GM15510 (cell line): ENCODE data around the gene MYO15B.

Experiments used
- POLR2A ChIP-seq: IDR thresholded peaks from 3 replicates; pipeline ENCODE4 v1.6.1; 2011; ENCODE audit warnings: borderline replicate concordance; ENCODE audit not compliant: insufficient read length; ENCODE audit errors: extremely low read depth

Gene MYO15B

GRCh38 chr17:75568412-75569255, 19.0 kb upstream of the MYO15B start:
- TF ChIP-seq POLR2A = no peak

DNA sequence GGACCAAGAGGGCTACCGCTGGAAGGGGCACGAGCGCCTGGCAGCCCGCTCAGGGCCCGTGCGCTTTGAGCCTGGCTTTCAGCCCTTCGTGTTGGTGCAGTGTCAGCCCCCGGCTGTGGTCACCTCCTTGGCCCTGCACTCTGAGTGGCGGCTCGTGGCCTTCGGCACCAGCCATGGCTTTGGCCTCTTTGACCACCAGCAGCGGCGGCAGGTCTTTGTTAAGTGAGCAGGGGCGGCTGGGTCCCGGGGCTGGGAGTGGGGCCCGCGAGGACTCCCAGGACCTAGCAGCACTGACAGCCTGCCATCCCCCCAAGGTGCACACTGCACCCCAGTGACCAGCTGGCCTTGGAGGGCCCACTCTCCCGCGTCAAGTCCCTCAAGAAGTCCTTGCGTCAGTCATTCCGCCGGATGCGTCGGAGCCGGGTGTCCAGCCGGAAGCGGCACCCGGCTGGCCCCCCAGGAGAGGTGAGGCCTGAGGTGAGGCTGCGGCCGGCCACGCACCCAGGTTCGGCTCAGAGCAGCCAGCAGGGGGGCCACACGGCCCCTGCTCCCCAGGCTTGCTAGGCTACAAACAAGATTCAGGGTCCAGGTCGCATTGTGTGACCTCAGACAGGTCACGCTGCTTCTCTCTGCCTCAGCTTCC, 17.4 kb upstream of the MYO15B start:
- TF ChIP-seq POLR2A = no peak

DNA sequence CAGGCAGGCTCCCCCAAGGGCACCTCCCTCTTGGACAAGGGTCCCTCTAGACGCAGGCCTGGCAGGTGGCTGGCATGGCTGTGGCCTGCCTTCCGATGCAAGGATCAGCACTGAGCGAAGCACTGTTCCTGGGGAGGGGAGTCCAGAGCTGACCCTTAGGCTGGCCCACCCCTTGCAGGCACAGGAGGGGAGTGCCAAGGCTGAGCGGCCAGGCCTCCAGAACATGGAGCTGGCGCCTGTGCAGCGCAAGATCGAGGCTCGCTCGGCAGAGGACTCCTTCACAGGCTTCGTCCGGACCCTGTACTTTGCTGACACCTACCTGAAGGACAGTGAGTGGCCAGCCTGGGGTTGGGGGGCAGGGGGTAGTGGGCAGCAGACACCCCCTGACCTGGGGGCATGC, 16.8 kb upstream of the MYO15B start:
- no peak for TF ChIP-seq POLR2A

- no peak for TF ChIP-seq POLR2A
Observed at GRCh38 chr17:75571197-75571884, 16.3 kb upstream of the MYO15B start.

- no peak for TF ChIP-seq POLR2A
Observed at GRCh38 chr17:75571885-75572215, 15.8 kb upstream of the MYO15B start.

DNA sequence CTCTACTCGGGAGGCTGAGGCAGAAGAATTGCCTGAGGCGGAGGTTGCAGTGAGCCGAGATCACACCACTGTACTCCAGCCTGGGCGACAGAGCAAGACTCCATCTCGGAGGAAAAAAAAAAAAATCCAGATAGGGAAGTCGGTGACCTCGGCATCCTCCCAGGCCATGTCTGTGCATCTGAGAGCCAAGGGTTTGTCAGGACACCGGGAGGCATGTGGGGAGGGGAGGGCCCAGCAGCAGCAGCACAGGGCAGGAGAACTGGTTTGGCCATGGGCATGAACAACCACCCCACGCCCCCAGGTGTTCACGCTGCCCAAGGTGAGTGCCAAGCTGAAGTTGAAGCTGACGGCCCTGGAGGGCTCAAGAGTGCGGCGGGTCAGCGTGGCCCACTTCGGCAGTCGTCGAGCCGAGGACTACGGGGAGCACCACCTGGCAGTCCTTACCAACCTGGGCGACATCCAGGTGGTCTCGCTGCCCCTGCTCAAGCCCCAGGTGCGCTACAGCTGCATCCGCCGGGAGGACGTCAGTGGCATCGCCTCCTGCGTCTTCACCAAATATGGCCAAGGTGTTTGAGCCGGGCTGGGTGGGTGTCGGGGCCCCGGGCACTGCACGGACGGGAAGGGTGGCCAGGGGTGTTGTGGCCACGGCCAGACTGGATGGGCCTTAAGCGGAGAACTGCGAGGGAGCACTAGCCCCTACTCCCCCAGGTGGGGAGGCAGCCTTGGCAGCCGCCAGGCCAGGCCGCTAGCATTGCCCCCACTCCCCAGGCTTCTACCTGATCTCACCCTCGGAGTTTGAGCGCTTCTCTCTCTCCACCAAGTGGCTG, 14.7 kb upstream of the MYO15B start:
- TF ChIP-seq POLR2A = no peak

DNA sequence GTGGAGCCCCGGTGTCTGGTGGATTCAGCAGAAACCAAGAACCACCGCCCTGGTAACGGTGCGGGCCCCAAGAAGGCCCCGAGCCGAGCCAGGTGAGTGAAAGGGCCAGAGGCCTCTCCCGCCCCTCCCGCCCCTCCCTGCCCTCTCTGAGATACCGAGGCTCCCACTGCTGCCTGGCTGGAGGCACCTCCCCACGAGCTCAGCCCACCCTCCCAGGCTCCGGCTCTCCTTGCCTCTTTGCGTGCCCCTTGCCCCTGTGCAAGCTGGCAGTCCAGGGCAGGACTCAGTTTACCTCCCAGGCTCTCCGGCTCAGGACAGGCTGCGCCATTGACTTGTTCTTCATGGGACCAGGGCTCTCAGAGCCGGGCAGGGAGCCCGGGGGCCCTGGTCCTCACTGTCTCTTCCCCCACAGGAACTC, 14.1 kb upstream of the MYO15B start:
- TF ChIP-seq POLR2A = no peak

- no peak for TF ChIP-seq POLR2A
Observed at GRCh38 chr17:75573994-75574393, 13.6 kb upstream of the MYO15B start.

- TF ChIP-seq POLR2A = no peak
Observed at GRCh38 chr17:75574404-75575036, 13.1 kb upstream of the MYO15B start.

GRCh38 chr17:75575197-75575596, 12.4 kb upstream of the MYO15B start:
- no peak for TF ChIP-seq POLR2A

GRCh38 chr17:75575728-75576127, 11.9 kb upstream of the MYO15B start:
- TF ChIP-seq POLR2A = no peak

GRCh38 chr17:75576661-75577060, 10.9 kb upstream of the MYO15B start:
- TF ChIP-seq POLR2A = no peak

DNA sequence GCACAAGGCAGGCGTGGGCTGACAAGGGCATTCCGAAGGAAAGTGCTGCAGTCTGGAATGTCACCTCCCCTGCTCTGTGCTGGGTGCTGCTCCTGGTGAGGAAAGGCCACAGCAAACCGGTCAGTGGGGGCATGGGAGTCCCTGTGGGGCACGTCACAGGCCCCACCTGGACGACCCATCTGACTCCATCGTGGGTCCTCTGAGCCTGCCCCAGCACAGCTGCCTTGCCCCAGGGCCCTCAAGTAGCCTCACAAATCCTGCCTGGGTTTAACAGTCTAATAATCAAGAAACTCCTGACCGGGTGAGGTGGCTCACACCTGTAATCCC, 2.8 kb upstream of the MYO15B start:
- TF ChIP-seq POLR2A = no peak

GRCh38 chr17:75588596-75589011, 1.0 kb downstream of the MYO15B start:
- no peak for TF ChIP-seq POLR2A
